NCI-H526 treated with DMSO at 0.1 percent for 48 hours (cell line): Measurements from ENCODE around the gene DBX2.
"Not testable (repeated sequence)": the region's sequence is repeated elsewhere in the genome, so short reads cannot be mapped to it uniquely, and the experiment has no call there.

Experiments
- DNase-seq: peaks from one replicate; lab custom pipeline; 2025; lab: John Stamatoyannopoulos, UW

Gene DBX2

DNA sequence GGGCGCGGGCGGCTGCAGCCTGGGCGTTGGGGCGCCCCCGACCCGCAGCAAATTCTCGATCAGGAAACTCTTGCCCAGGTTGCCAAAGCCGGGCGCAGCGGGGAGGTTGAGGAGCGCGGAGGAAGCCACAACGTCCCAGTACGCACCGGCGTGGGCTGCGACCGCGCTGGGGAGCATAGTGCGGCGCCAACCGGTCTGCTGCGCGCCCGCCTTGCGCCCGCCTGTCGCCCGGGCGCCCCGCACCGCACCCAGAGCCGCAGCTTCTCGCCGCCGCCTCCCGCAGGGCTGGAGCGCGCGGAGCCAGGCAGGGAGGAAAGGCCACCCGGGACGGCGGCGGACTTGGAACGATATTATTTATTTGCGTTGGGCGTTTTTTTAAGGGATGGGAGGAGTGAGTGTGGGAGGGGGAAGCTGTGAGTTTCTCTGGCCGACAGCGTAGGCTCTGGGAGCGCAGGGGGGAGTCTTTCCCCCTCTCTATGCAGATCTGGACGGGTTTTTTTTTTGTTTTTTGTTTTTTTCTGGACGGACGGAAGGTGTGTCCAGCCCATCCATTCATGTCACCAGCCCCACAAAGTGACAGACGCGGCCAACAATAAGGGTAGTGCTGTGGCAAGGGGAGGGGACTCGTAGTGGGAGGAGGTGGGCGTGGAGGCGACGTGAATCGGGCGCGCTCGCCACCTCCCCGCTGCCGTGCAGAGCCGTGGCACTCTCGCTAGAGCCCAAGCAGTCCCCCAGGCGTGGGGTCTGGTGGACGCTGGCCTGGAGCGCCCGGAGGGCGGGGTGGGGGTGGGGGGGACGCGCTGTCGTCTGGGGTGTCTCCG, at the start of gene DBX2:
TSS of gene DBX2 (minus strand) at position 349 of the 821 bp plus-strand sequence. CDS start at position 177, 172 bp downstream.
- DNase-seq = no peak

DNA sequence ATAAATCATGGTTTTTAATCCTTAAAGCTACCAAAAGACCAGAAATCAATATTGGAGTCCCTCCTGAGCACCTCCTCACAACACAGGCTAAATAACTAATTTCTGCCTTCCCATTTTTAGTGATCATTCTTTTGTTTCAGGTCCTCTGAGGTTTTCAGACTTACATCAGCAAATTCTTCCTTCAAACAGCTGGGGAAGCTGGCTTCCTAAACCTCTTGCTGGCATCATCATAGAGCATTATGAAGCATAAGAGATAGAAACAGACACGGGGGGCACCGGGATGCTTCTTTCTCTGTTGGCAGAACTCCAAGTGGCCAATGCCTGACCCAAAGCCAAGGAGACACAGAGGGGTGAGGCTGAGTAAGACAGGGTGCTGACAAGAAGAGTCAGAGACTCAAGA, 47.9 kb upstream of the DBX2 start:
- no peak for DNase-seq

DNA sequence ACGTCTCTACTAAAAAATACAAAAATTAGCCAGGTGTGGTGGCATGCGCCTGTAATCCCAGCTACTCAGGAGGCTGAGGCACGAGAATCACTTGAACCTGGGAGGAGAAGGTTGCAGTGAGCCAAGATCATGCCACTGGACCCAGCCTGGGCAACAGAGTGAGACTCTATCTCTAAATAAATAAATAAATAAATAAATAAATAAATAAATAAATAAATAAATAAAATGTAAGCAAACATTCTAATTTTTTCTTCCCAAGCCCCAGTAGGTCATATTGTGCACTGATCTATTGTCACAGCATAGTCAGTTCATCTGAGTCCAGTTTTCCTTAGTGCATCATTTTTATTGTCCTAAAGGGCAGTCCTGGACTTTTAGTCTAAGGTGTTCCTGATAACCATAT, 44.5 kb upstream of the DBX2 start:
- not testable (repeated sequence) for DNase-seq

DNA sequence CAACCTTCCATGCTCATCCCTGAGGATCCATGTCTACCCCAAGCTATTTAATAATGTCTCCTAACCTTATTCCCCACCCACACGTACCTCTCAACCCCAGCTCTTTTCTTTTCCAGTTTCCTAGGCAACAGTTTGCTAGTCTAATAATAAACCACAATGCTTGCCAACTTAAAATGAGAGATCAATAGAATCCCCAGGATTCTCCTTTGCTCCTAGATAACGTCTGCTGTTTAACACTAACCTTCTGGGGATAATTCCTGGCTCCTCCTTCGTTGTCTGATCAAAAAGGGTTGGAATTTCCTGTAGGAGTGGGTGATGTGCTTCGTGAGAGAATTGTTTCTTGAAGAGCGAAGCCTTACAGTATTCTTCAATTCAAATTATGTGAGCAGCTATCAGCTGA, 42.2 kb upstream of the DBX2 start:
- DNase-seq = no peak

DNA sequence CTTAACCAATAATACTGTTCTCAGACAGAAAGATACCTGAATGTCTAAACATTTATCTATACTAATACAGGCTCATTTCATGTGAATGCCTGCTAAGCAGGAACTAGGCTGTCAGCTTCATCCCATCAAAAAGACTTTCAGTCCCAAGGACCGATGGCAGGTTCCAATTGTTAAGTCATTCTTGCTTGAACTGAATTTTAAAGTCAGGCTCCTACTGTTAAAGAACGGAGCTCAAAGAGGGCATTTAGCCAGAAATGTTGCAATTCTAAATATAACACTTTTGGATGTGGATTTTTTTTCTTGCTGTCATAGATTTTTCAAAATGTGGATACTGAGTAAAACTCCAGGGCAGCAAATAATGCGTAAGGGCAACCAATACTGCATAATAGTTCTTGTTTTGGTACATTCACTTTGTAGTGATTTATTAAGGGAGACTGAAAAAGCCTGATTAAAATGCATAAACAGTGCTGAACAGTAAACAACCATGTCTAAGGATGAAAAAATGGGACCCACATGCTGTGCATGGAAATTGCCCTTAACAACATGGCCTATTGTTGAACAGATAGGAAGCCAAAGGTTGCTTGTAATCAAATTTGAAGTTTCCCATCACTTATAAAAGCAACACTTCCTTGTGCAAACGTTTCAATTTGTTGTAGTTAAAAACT, 38.6 kb upstream of the DBX2 start:
- no peak for DNase-seq

DNA sequence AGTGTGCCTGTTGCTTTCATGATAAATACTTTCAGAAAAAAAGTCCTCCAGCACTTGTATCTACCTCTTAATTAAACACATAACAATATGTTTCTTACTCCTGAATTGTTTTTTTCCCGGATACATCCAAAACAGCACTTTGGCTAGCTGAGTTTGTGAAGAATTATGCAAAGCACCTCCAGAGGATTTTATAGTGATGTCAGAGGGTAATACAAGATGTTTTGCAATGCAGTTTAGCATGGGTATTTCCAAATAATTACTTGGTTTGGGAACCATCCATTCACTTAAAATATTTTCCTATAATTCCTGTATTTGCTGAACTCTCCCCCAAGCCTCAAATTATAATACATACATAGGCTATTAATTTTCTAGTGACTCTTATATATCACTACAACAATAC, 37.7 kb upstream of the DBX2 start:
- DNase-seq = no peak

DNA sequence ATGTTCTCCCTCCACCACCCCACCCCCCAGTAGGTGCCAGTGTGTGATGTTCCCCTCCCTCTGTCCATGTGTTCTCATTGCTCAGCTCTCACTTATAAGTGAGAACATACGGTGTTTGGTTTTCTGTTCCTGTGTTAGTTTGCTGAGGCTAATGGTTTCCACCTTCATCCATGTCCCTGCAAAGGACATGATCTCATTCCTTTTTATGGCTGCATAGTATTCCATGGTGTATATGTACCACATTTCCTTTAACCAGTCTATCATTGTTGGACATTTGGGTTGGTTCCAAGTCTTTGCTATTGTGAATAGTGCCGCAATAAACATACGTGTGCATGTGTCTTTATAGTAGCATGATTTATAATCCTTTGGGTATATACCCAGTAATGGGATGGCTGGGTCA, 33.3 kb upstream of the DBX2 start:
- DNase-seq = not testable (repeated sequence)

DNA sequence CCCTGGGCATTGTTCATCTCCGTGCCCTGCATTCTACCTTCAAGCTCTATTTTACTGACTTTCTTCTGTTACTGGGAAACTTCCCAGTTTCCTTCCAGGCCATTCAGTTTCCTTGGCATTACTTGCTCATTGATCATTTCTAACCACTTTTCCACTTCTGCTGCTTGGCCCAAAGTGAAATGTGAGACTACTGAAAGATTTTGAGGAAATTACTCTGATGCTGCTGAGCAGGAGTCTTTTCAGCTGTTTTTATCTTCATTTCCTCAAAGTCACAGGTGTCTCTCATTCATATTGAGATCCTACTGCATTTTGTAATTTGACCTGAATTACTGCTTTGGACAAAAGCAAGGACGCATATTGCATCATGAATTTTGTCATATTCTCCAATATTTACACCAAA, 26.4 kb upstream of the DBX2 start:
- DNase-seq = no peak

DNA sequence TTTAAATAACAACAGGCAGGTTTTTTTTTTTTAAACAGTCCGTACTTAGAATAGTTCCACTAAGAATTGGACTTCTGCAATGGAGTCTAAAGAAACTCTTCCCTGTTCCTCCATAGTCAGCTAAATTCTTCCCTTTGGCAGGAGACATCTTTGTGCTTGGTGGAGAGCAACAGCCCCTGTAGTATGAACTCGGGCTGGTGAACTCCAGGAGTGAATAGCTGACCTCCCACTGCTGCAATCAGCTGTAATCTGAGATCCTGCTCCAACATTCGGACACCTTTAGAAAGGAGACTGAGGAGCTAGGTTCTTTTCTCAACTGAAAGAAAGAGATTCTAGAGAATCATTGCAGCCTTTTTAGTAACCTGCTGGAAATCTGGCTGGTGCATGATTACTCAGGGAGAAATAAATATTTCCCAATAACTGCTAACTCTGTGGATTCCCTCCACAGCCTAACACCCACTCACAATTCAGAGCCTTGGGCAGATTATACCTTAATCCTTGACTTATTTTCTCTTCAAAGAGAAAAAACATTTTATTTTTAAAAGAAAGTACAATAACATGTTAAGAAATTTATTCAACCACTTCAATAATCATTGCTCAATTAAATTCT, 25.6 kb upstream of the DBX2 start:
- no peak for DNase-seq

DNA sequence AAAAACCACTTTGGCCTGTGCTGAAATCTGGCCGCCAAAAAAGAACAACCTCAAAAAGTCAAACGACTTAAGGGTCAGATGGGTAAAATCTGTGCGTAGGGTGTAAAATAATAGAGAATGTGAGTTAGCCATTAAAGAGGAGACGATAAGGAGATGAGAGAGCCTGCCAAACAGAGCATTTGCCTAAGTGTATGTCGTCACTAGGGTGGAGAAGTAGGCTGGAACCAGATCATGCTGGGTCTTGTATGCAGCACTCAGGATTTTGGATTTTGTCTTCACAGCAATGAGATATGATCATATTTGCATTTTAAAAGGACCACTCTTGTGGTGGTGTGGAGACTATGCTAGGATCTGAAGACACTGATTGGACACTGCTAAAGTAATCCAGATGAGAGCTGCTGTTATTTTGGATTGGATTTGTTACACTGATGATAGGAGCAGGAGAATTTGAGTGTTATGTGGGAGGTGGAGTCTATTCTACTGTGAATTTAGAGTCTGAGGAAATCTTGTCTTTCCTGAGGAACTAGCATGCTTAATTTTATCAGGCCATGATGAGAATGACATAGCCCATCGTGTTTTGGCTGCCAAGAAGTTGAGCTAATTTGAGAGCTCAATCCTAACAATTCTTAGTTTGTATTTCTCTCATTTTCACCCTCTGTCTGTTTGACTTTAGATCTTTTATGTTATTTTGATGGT, 24.8 kb upstream of the DBX2 start:
- no peak for DNase-seq

DNA sequence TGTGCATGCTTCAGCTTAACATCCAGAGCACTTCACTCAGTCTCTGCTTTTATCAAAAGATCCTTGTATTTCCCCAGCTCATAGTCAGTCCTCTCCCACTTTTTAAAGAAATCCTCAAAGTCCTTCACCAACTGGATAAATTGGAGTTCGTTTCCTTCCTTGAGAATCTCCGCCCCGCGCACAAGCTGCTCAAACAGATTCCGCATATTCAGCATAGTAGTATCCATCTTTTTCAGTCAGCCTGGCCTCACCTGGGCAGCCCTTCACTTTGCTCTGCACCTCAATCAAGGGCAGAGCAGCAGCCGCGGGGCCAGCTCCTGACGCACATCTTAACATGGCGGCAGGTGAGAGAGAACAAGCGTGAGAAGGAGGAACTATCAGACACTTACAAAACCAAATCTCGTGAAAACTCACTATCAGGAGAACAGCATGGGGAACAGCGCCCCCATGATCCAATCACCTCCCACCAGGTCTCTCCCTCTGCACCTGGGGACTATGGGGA, 14.3 kb upstream of the DBX2 start:
- no peak for DNase-seq

DNA sequence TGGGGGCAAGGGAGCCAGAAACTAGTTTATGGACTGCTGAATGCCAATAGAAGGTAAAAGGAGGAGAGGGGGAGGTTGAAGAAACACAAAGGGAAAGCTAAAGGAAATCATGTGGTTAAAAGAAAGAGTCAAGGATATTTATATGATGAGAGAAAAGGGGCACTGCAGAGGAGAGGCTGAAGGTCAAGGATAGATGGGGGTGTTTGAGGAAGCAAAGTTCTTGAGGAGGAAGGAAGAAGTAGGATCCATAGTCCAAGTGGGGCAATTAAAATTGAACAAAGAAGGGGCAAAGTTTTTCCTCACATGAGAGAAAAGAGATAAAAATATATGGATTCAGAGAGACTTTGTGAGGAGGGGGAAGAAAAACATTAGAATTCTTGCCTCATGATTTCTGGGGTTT, 10.1 kb upstream of the DBX2 start:
- no peak for DNase-seq

DNA sequence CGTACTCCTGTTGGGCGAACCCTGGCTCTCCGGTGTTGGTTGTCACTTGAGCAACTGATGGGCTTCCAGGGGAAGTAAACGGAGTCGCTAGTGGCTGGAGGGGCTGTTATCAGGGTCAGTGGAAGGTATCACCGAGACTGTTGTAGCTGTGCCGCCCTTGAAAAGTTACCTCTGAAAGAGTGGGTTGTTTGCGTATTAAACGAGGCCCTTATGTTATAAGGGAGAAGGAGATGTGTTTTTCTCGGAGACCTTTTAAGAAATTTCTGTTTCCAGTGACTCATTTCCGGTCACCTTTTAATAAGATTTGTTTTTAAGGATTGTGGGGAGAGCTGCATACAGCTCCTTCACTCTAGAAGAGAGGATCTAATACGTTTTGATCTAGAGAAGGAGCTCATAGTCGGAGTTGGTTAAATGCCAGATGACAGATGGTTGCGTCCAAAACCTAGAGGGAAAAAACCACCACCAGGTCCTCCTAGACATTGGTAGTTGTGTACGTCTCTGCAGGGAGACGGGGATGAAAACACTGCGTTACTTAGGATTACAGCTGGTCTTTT, 750 bp upstream of the DBX2 start:
- no peak for DNase-seq

DNA sequence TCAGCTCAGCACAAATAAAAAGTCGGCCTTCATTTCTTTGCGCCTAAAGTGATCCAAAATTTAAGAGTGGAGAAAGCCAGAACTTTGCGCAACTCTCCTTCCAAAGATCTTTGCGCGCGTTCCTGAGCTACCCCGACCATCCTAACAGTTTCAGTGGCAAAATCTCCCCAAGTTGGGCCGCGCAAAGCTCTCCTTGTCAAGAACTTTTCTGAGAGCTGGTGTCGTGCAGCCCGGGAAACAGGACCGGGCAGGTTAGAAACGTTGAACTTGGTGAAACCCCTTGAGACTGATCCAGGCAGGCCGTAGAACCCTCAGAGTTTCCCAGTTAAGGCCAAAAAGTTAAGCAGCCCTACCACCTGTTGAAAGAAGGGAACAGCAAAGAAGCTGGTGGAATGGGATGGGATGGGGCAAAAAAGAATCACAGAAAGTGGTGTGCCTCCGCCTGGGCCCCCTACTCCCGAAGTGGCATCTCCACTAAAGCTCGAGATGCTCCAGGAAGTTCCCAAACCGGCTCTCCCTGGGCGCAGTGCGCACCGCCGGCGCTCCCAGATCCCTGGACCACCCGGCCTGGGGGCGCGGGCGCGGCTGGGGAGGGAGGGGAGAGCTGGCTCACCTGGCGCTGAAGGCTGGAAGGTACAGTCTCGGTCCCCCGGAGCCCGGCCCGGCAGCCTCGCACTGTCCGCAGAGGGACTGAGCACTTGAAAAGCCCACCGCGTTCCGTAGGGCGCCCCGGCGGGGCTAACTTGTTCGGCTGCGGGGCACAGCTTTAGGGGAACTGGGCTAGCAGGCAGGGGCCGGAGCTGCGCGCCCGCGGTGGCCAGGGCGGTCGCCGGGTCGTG, 768 bp downstream of the DBX2 start:
- DNase-seq = no peak

DNA sequence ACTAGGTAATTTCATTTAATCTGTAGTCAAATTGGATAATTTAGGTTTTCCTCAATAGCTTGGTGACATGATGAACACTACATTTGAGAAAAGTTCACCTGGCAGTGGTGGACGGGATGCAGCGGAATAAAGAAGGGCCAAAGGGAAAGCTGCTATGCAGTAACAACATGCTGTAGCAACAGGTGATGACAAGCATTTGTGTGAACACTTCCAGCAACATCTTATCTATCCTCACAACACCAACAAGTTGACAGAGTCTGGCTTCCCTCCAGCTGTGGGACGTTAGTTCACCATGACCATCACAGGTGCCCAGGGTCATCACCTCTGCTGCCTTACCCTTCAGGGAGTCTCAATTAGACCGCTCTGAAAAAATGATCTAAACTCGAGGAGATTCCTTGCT, 8.3 kb downstream of the DBX2 start:
- DNase-seq = no peak

DNA sequence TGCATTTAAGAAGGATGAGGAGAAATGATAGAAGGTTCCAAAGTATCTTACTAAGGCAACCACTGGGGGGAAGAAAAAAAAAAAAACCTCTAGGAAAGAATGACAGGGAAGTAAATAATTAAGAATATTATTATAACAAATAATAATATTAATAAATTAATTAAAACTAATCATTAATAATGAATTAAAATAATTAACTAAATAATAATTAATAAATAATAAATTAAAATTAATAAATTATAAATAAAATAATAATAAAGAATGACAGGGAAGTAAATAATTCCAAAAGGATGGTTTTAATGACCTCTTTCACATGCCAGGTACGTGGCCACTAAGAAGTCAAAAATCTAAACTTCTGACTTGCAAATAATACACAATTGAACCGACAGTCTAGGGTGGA, 9.9 kb downstream of the DBX2 start:
- no peak for DNase-seq

DNA sequence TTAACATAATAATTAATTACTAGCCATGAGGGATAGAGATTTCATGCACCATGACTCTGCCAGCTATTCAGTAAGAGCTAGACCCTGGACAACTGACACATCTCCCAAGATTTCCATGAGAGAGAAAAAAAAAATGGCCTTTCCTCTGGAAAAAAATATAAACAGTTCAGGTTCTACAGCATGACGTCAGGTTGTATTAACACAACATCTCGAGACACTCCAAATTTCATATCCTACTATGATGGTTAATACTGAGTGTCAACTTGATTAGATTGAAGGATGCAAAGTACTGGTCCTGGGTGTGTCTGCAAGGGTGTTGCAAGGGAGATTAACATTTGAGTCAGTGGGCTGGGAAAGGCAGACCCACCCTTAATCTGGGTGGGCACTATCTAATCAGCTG, 11.1 kb downstream of the DBX2 start:
- DNase-seq = no peak

DNA sequence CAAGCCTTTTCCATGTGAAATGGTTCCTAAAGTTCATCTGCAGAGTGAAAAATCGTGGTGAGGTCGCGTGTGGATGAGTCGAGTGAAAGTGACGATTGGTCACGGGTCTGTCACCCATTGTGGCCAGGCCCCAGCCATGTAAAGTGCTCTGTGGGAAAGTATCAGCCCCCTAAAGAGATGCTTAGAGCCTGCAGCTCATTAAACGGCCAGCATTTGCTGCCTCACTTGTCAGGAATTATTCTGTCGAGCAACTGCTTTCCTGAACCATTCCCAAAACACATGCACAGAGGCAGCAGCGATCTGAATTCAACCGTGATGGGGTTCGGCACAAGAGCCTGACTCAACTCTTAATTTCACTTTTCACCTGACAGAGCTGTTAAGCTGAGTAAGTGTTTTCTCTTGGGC, 16.0 kb downstream of the DBX2 start:
- no peak for DNase-seq

DNA sequence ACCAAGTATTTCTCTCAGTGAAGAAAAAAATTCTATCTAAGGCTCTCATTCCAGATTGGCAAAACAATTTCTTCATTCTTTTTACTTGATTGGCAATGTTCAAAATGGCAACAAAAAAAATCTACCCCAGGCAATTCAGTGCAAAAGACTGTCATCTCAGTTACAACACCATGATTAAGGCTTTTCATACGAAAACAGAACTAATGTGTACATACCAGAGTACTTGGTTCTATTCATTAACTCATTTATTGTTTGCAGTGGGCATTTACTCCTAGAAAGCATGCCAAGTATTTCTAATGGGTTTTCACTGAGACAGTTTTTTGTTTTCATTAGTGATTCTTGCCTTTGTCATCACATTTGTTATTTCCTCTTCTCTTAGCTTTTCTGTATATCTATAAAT, 33.0 kb downstream of the DBX2 start:
- DNase-seq = no peak

DNA sequence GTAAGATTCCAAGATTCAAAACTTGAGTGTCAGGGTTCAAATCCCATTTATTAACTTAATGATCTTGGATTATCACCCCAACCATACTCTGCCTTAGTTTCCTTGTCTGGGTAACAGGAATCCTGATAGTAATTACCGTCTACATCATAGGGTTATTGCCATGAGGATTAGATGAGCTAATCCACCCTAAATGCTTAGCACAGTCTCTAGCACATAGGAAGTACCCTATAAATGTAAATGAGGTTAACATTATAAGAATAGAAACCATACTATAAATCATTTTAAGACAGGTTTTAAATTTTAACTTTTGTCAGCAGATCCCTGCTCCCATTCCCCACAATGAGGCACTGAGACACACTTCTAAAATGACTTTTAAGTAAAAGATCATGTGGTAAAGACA, 36.5 kb downstream of the DBX2 start:
- DNase-seq = no peak

DNA sequence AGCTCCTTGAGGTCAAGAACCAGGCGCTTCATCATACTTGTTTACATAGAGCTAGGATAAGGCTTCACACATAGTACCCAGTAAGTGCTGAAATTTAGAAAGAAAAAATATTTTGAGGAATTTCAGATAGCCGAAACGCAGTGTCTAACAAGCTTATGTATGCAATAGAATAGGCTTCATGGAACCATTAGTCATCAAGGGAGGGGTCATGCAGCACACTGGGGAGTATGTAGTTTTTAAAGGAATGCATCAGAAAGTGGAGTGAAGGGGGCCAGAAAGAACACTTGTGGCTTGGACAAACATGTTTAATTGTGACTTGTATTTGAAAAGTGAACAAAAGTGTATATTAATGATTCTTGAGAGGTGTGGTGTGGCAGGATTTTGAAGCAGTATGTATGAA, 38.1 kb downstream of the DBX2 start:
- no peak for DNase-seq
